Dendritic cell treated with granulocyte-macrophage colony-stimulating factor and Interleukin-4, amounts not matched to agents 40 ng/mL and 50 ng/mL, for 4 days (primary cell): Measurements from ENCODE around the gene AP3M1.
A peak's percentile ranks its signal among the peaks of the same experiment; 100 is the strongest.
"Not testable (repeated sequence)": the region's sequence is repeated elsewhere in the genome, so short reads cannot be mapped to it uniquely, and the experiment has no call there.

Experiments
- H3K27ac Mint-ChIP-seq: one replicate; pipeline ENCODE4 v1.8.0; 2022; ENCODE audit warnings: mild to moderate bottlenecking, mixed read lengths
- H3K27me3 Mint-ChIP-seq: one replicate; pipeline ENCODE4 v1.8.0; 2022; ENCODE audit warnings: mild to moderate bottlenecking, mixed read lengths
- H3K36me3 Mint-ChIP-seq: one replicate; pipeline ENCODE4 v1.8.0; 2022; ENCODE audit warnings: low read depth, mixed read lengths
- H3K4me1 Mint-ChIP-seq: one replicate; pipeline ENCODE4 v1.8.0; 2022; ENCODE audit warnings: low read depth, mixed read lengths
- H3K4me3 Mint-ChIP-seq: one replicate; pipeline ENCODE4 v1.8.0; 2022; ENCODE audit warnings: mild to moderate bottlenecking, moderate library complexity, mixed read lengths
- H3K9me3 Mint-ChIP-seq: one replicate; pipeline ENCODE4 v1.8.0; 2022; ENCODE audit warnings: mixed read lengths
- intact Hi-C: fragments of 100-400 bp; cut with micrococcal nuclease; formaldehyde crosslinking; loops from one replicate; pipeline ENCODE4 v1.15.0; 2022

The AP3M1 gene, protein sequence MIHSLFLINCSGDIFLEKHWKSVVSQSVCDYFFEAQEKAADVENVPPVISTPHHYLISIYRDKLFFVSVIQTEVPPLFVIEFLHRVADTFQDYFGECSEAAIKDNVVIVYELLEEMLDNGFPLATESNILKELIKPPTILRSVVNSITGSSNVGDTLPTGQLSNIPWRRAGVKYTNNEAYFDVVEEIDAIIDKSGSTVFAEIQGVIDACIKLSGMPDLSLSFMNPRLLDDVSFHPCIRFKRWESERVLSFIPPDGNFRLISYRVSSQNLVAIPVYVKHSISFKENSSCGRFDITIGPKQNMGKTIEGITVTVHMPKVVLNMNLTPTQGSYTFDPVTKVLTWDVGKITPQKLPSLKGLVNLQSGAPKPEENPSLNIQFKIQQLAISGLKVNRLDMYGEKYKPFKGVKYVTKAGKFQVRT

DNA sequence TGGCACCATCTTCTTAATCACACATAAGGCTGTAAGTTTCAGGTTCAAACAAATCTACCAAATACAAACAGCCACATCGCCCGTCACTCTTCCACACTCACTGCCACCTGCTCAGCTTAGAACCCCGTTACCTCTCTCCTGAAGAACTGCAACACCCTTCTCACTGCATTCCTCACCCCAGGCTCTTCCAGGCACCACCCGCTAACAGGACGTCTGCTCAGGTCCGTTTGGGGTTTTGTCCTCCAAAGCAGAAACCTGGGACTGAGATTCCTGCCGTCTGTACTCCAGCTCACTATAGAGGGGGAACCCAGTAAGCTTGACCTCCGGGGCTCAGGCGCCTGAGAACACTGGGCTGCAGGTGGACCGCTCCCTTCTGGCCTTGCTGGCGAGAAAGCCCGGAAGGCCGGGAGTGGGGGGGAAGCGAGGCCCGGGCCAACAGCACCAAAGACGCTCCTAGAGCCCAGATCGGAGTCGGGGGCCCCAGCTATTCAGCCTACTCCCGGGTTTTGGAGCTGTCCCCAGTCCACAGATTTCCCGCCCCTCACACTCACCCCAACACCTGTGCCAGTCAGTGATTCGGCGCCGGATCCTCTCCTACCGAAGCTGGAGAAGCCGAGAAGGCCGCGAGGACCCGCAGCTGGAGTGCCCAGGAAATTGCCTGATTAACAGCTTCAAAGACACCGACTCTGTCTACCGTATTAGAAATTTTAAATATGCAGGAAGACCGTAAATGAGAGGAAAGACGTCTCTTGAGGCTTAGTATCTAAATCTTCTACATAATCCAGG lies at the start of gene AP3M1:
Gene AP3M1 (minus strand): TSS at position 625 of the 786 bp plus-strand sequence. CDS start 12,449 bp downstream, outside the sequence.
- intact Hi-C loops, result loop anchor here (5.0 kb wide), 1 partner anchor 77 kb away; no protein-coding TSS in a partner anchor
- no peak within 1 kb of the TSS for H3K27ac Mint-ChIP-seq
- H3K27me3 Mint-ChIP-seq, result no peaks in the 10 kb centered on the region
- peaks cover 25% of the 10 kb centered on the region for H3K36me3 Mint-ChIP-seq
- no peak within 1 kb of the TSS for H3K4me3 Mint-ChIP-seq
- peaks cover 42% of the 10 kb centered on the region for H3K4me1 Mint-ChIP-seq
- H3K9me3 Mint-ChIP-seq, result no peaks in the 10 kb centered on the region

DNA sequence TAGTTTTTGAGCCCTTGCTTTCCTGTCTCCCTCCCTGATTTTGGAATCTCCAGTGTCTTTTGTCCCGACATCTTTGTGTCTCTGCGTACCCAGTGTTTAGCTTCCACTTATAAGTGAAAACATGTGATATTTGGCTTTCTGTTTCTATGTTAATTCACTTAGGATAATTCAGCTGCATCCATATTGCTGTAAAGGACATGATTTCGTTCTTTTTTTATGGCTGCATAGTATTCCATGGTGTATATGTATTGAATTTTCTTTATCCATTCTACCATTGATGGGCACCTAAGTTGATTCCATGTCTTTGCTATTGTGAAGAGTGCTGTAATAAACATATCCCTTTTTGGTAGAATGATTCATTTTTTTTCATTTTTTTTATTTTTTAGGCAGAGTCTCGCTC lies 48.7 kb upstream of the AP3M1 start:
- Mint-ChIP-seq H3K27me3 (no peaks in the 10 kb centered on the region), H3K9me3 (no peaks in the 10 kb centered on the region), H3K36me3 (peaks cover 19% of the 10 kb centered on the region), H3K4me3 (no peak overlapping the region), H3K4me1 (peaks cover 5% of the 10 kb centered on the region), H3K27ac (no peak overlapping the region)
- intact Hi-C loops, result no loop called here

DNA sequence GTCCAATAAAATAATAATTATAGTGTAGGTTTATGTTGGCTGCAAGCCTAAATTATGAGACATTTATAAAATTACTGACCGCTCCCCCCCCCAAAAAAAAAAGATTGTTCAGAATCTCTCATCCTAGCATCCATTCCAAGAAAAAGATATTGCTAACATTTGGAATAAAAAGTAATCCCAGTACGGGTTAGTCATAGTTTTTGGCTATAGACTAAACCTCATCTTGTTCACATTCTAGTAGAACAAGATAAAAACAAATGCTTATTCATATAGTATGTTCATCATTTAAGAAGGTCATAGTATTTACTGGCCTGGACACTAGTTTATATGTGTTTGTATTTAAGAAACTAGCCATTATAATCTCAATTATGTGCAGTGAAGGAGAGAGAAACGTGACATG lies 44.4 kb upstream of the AP3M1 start:
- H3K9me3 Mint-ChIP-seq, result no peaks in the 10 kb centered on the region
- peaks cover 39% of the 10 kb centered on the region for H3K4me1 Mint-ChIP-seq
- no peak overlapping the region for H3K4me3 Mint-ChIP-seq
- intact Hi-C loops, result no loop called here
- no peaks in the 10 kb centered on the region for H3K36me3 Mint-ChIP-seq
- no peaks in the 10 kb centered on the region for H3K27me3 Mint-ChIP-seq
- H3K27ac Mint-ChIP-seq, result no peak overlapping the region

DNA sequence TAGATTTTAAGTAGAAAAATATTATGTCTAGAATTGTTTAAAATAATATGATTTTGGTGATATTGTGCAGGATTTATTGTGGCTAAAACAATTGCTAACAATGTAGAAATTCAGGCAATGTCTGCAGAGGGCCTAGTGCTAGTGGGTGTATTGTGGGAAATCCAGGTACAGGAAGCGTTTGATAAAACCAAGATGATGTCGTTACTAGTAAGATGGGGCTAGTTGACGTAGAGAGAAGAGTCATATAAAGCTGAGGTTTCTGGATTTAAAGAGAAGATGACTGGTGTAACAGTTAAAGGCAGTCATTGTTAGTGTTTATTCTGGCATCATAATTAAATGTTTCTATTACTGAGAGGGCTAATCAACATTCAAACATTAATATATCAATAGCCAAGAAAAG lies 43.9 kb upstream of the AP3M1 start:
- Mint-ChIP-seq H3K4me3 (no peak overlapping the region), H3K27me3 (no peaks in the 10 kb centered on the region), H3K27ac (no peak overlapping the region), H3K9me3 (no peaks in the 10 kb centered on the region), H3K4me1 (peaks cover 42% of the 10 kb centered on the region), H3K36me3 (no peaks in the 10 kb centered on the region)
- intact Hi-C loops, result no loop called here

DNA sequence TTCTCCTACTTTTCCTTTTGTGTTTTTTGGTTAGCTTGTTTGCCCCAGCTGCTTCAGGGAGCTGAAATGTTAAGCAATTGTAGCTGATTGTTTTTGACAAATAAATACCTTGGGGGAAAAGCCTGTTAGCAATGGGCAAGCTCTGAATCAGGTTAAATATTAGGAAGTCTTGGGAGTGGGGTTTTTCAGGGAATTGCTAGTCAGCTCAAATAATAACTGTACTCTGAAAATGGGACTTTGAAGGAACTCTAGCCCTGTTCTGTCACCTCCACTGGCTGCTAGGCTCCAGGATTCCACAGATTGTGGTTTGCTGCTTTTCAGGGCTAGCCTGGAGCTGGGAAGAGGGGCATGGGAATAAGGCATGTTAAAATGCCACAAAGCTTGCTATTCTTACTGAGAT lies 39.9 kb upstream of the AP3M1 start:
- Mint-ChIP-seq H3K4me3 (no peak overlapping the region), H3K27me3 (no peaks in the 10 kb centered on the region), H3K9me3 (no peaks in the 10 kb centered on the region), H3K36me3 (peaks cover 5% of the 10 kb centered on the region), H3K27ac (peak overlapping the region; percentile 82), H3K4me1 (peaks cover 44% of the 10 kb centered on the region)
- intact Hi-C loops, result no loop called here

DNA sequence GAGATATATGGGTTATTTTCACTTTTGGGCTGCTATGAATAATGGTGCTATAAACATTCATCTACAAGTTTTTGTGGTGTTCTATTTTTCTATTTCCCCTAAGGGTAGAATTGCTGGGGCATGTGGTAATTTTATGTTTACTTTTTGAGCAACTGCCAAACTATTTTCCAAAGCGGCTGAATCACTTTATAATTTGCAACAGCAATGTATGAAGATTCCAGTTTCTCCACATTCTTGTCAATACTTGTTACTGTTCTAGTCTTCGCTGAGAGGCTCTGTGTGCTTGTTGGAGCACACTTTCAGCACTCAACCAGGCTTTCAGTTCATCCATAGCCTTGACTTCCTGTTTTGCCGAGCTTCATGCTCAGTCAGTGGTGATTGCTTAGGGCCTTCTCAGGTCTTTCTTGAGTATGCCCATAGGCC lies 39.4 kb upstream of the AP3M1 start:
- Mint-ChIP-seq H3K36me3 (peaks cover 5% of the 10 kb centered on the region), H3K4me1 (peaks cover 44% of the 10 kb centered on the region), H3K4me3 (no peak overlapping the region), H3K27me3 (no peaks in the 10 kb centered on the region), H3K27ac (peak overlapping the region; percentile 82), H3K9me3 (no peaks in the 10 kb centered on the region)
- intact Hi-C loops, result no loop called here

DNA sequence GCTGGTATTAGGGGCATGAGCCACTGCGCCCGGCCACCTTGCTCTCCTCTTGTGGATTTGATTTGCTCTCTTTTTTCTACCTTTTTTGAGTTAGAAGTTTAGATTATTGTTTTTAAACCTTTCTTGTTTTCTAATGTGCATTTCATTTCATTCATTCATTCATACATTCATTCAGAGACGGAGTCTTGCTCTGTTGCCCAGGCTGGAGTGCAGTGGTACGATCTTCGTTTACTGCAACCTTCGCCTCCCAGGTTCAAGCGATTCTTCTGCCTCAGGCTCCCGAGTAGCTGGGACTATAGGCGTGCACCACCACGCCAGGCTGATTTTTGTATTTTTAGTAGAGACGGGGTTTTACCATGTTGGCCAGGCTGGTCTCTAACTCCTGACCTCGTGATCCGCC lies 38.0 kb upstream of the AP3M1 start:
- H3K9me3 Mint-ChIP-seq, H3K36me3 Mint-ChIP-seq, H3K27ac Mint-ChIP-seq, H3K4me3 Mint-ChIP-seq, H3K27me3 Mint-ChIP-seq, intact Hi-C loops: not testable (repeated sequence)
- peaks cover 33% of the 10 kb centered on the region for H3K4me1 Mint-ChIP-seq

DNA sequence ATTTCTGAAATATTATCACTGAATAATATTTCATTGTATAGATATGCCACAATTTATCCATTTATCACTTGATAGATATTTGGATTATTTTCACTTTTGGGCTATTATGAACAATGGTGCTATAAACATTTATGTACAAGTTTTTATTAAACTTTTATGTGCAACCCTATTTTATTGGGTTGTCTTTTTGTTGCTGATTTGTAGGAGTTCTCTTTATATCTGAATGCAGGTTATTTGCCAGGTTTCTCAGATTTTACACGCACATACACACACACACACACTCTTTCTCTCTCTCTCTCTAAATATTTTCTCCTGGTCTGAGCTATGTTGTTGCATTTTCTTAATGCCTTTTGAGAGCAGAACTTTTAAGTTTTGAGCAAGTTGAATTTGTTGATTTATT lies 36.6 kb upstream of the AP3M1 start:
- Mint-ChIP-seq H3K4me3 (no peak overlapping the region), H3K27me3 (no peaks in the 10 kb centered on the region), H3K4me1 (peaks cover 22% of the 10 kb centered on the region), H3K36me3 (peaks cover 5% of the 10 kb centered on the region), H3K9me3 (no peaks in the 10 kb centered on the region), H3K27ac (no peak overlapping the region)
- intact Hi-C loops, result no loop called here

DNA sequence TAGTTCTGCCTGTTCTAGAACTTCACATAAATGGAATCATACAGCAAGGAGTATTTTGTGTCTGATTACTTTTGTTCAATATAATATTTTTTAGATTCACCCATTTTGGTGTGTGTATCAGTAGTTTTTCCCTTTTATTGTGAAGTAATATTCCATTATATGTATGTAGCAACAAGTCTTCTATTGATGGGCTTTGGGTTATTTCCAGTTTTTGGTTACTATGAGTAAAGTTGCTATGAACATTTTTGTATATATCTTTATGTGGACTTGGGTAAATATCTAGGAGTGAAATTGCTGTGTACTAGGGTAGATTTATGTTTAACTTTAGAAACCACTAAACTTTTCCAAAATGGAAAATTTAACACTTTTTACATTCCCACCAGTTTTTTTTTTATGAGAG lies 36.0 kb upstream of the AP3M1 start:
- Mint-ChIP-seq H3K9me3 (no peaks in the 10 kb centered on the region), H3K27ac (no peak overlapping the region), H3K27me3 (no peaks in the 10 kb centered on the region), H3K4me1 (peaks cover 16% of the 10 kb centered on the region), H3K4me3 (no peak overlapping the region), H3K36me3 (peaks cover 5% of the 10 kb centered on the region)
- intact Hi-C loops, result no loop called here

DNA sequence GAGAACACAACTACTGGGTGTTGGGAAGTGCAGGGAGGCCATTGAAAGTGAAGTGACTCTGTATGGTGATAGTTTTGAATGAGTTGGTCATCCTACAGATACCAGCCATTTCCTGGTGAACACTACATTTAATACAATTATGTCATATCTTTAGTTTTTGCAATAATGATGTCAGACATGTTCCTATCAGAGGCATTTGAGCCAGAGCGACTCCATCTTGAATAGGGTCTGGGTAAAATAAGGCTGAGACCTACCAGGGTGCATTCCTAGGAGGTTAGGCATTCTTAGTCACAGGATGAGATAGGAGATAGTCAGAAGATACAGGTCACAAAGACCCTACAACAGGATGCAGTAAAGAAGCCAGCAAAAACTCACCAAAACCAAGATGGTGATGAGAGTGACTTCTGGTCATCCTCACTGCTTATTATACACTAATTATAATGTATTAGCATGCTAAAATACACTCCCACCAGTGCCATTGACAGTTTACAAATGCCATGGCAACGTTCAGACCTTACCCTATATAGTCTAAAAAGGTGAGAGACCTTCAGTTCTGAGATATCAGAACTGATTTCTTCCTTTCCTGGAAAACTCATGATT lies 28.6 kb upstream of the AP3M1 start:
- Mint-ChIP-seq H3K4me3 (no peak overlapping the region), H3K36me3 (peaks cover 9% of the 10 kb centered on the region), H3K9me3 (no peaks in the 10 kb centered on the region), H3K27ac (no peak overlapping the region), H3K4me1 (peaks cover 27% of the 10 kb centered on the region), H3K27me3 (no peaks in the 10 kb centered on the region)
- intact Hi-C loops, result no loop called here

DNA sequence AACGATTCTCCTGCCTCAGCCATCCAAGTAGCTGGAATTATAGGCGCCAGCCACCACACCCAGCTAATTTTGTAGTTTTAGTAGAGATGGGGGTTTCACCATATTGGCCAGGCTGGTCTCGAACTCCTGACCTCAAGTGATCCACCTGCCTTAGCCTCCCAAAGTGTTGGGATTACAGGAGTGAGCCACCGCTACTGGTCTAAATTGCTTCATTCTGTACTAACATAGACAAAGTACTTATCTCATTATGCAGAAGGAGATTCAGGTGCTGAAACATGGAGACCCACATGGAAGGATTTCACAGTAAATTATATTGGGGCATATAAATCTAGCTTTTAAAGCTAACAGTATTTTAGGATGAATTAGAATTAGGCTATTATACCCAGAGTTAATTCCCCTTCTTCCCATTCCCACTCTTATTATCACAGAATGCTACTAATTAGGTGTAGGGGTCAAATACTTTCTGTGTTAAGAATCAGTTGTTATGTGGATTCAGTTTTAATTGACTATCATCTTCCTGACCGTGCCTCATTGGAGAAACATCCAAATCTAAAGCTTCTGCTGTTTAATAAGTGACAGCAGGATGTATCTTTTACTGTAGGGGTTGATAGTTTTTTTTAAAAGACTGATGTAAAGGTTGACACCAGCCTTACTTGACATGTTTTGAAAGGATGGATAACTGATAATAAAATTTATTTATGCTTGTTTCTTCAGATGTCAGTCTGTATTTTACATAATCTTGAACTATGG lies 27.6 kb upstream of the AP3M1 start:
- H3K36me3 Mint-ChIP-seq, result peaks cover 9% of the 10 kb centered on the region
- no peaks in the 10 kb centered on the region for H3K9me3 Mint-ChIP-seq
- peak overlapping the region; percentile 20 for H3K4me3 Mint-ChIP-seq
- H3K27me3 Mint-ChIP-seq, result no peaks in the 10 kb centered on the region
- peak overlapping the region; percentile 97 for H3K27ac Mint-ChIP-seq
- H3K4me1 Mint-ChIP-seq, result peaks cover 27% of the 10 kb centered on the region
- intact Hi-C loops, result no loop called here

DNA sequence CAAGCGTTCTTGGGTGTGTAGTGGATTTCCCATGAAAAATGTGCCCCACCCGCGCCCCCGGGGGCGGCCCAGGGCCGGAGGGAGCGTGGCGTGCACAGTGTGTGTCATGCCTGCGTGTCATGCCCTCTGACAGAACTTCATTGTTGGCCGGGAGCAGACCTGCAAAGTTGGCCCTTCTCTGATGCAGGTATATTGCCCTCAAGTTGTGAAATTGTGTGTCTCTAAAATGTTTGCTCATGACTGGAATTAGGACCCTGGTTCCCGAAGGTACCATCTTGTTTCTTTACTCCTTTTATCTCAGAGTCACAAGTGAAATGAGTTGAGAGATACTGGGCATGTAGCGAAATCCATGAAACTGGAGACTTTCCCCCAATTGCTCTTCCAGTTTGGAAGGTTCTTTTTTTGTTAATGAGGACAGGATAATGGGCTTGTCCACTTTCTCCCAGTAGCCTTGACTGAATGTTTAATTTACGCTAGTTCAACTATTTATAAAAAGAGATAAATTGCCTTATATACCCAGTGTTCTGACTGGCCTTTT lies 26.6 kb upstream of the AP3M1 start:
- Mint-ChIP-seq H3K27ac (peak overlapping the region; percentile 97), H3K4me1 (peaks cover 27% of the 10 kb centered on the region), H3K9me3 (no peaks in the 10 kb centered on the region), H3K4me3 (peak overlapping the region; percentile 95), H3K36me3 (peaks cover 9% of the 10 kb centered on the region), H3K27me3 (no peaks in the 10 kb centered on the region)
- intact Hi-C loops, result no loop called here

DNA sequence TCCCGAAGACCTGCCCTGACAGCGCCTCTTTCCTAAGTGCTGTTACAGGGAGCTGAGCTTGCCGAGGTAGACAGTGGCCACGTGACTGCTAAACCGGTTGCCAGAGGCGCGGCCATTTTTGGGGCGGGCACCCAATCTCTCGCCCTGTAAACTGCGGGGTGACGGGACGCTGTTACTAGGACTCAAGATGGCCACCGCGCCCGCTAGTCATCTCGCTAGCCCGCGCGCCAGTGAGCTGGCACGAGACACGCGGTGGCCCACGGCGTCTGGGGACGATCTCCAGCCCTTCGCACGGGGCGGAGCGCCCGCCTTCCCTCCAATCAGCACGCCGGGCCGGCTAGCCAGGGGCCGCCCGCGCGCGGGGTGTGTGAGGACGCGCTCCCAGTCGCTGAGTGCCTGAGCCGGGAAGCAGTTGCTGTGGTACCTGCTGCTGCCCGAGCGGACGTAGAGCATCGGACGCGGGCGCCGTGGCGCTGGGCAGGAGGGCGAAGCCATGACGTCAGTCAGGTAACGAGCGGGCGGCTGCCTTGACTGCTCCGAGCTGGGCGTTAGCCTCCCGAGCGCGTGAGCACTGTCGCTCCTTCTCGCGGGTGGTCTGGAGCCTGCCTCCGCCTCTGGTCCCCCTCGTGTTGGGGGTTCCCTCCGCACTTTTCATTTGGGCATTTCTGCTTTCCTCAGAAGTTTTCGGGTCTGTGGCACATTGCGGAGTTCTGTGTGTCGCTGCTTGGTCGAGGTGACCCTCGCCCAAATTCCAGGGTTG lies 25.9 kb upstream of the AP3M1 start:
- H3K27me3 Mint-ChIP-seq, result no peaks in the 10 kb centered on the region
- peak overlapping the region; percentile 95 for H3K4me3 Mint-ChIP-seq
- H3K36me3 Mint-ChIP-seq, result peaks cover 9% of the 10 kb centered on the region

More for the DNA sequence above, 25.9 kb upstream of the AP3M1 start:
- H3K9me3 Mint-ChIP-seq, result no peaks in the 10 kb centered on the region
- intact Hi-C loops, result loop anchor here (1.0 kb wide), 2 partner anchors 10 to 25 kb away; partner anchors contain the start of gene ADK
- H3K27ac Mint-ChIP-seq, result peak overlapping the region; percentile 97
- H3K4me1 Mint-ChIP-seq, result peaks cover 30% of the 10 kb centered on the region
